LNCAP (cell line): ENCODE results near the gene HIVEP3.
A peak's percentile ranks its signal among the peaks of the same experiment; 100 is the strongest.

ENCODE experiments used
- TF ChIP-seq, protein P1 (sequence below): fragments of 450-650 bp; IDR thresholded peaks from 2 replicates; pipeline ENCODE4 v1.5.1; 2017; ENCODE audit warnings: mild to moderate bottlenecking

Gene HIVEP3

DNA sequence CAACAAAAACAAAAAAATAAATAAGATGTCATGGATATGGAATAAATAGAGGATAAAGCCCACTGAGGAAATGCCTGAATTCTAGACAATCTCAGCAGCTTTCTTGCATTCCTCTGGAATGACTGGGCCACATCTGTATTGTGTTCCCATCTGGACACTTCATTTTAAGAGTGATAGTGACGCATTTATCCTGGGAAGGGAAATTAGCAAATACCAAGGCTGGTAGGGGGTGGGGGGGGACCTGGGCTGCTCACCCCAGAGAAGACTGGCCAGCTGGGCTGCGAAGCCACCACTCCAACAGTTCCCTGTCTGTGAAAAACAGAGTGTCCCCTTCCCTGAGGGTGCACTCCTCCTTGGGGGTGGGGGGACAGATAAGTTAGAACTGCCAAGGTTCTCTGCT lies 106.3 kb downstream of the HIVEP3 start:
- TF ChIP-seq, protein P1, sequence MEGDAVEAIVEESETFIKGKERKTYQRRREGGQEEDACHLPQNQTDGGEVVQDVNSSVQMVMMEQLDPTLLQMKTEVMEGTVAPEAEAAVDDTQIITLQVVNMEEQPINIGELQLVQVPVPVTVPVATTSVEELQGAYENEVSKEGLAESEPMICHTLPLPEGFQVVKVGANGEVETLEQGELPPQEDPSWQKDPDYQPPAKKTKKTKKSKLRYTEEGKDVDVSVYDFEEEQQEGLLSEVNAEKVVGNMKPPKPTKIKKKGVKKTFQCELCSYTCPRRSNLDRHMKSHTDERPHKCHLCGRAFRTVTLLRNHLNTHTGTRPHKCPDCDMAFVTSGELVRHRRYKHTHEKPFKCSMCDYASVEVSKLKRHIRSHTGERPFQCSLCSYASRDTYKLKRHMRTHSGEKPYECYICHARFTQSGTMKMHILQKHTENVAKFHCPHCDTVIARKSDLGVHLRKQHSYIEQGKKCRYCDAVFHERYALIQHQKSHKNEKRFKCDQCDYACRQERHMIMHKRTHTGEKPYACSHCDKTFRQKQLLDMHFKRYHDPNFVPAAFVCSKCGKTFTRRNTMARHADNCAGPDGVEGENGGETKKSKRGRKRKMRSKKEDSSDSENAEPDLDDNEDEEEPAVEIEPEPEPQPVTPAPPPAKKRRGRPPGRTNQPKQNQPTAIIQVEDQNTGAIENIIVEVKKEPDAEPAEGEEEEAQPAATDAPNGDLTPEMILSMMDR = no peak

DNA sequence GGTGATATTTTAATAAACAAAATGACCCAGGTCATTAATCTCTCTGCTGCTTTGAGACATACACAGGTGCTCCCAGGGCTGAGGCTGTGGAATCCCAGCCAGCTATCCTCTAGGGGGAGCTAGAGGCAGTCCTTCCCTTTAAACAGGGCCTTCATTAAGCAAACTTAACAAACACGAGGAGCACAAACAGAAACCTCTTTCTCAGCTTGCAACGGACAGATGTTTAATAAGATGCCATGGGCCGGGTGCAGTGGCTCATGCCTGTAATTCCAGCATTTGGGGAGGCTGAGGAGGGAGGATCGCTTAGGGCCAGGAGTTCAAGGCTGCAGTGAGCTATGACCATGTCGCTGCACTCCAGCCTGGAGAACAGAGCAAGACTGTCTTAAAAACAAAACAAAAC lies 106.7 kb downstream of the HIVEP3 start:
- TF ChIP-seq, protein P1 = peak; percentile 84

DNA sequence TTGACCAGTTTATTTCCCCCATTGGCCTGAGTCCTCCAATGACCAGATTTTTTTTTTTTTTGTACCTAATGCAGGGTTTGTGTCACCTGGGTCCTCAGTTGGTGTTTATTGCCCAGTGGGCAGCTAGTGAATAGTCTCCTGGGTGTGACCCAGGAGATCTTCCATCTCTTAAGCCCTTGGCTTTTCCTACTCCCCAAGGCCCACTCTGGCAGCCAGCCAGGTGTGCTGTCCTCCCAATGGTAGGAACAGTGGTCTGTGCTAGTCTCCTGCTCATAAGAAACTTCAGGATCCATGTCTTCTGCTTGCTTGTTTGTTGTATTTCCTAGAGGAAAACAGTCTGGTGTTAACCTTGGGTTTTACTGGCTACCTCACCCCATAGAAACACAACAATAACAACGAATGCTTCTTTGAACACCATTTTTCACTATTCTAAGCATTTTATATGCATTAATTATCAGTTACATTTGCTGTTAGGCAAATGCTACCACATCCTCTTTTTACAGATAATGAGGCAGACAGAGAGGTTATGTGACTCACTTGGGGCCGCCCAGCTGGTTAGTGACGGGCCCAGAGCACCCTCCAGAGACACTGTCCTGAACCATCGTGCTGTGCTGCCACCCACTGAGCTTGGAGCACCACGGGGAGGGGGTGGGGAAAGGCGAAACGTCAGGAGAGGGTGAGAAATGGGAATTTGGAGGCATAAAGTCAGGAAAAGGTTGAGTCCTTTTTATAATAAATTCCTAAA lies 107.5 kb downstream of the HIVEP3 start:
- TF ChIP-seq, protein P1 = no peak

DNA sequence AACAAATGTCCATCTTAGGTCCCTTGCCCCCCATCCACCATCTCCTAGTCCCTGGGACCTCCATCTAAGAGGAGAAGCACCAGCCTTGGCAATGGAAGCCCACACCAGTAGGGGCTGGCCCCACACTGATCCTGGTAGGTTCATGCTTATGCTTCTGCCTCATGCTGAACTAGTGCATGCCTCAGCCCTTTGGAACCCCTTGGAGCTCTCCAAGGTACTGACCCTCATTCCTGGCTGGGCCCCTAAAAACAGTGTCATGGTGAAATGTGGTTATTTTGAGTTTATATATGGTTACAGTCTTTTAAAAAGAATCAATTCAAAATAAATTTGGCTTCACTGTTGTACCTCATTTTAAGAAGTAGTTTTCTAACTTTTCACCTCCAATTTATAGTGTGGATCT lies 108.3 kb downstream of the HIVEP3 start:
- TF ChIP-seq, protein P1 = no peak

DNA sequence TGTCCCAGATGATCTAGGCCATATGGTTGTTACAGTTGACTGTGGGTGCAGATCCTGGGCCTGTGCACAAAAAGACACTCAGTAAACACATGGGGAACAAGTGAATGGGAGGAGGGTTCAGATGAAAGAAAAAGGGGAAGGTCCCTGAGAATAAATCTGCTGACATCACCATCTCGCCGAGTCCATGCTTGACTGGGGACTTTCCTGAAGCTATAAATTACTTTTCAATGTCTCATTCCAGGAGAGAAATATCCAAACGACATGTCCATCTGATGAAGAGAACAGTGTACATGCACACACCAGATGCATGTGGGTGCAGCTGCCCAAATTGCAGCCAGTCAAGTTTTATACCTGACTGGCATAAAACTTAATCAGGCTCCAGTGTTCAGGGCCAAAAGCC lies 109.0 kb downstream of the HIVEP3 start:
- TF ChIP-seq, protein P1 = no peak

DNA sequence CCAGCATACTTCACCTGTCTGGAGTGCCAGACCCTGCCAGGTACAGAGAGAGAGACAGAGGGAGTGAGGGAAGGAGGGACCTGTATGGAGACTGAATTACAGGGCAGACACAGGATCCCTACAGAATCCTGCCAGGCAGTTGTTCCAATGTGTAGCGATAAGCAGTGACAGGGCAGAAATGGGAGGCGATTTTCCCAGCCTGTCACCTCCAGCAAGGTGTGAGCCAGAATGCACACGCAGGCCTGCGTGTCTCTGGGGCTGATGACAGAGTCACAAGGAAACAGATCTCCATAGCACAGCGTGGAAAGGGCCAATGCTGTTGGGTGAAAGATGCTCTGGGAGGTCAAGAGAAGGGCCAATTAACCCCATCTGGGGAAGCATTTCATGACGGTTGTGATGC lies 111.3 kb downstream of the HIVEP3 start:
- TF ChIP-seq, protein P1 = no peak

DNA sequence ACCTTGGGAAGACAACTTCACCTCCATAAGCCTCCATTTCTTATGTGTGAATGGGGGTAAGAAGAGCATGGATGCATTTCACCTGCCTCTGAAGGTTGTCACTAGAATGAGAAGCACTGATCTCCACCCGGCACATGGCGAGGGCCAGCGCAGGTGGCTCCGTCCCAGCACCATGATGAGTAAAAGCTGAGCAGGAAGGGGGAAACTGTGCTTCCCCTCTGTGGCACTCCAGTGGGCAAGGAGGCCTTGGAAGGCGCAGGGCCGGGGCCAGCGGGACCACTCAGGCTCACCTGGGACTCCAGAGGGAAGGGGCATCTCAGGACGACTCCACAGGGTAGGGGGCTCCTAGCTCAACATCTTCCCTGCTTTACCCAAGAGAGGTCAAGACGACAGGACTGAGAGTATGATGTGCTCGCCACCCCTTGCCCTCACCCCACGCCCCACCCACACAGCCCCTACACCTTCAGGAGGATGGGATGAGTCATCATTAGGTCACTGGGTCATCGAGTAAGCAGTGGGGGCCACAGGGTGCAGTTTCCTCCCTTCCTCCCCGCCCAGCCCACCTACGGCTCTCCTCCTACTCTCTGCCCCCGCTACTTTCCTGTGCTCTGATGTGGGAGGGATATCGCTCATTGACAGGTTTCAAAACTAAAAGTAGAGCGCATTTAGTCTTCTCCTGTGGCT lies 112.1 kb downstream of the HIVEP3 start:
- TF ChIP-seq, protein P1 = no peak
